Measurements from ENCODE around the gene WDR43. TPM values are rescaled to one million over a fixed set of nuclear protein-coding genes. Genes with fewer than 3 reads are reported as not detected.

The WDR43 gene
- total and polyA plus RNA-seq, 7 donors = 8.4 to 45.3 (median 24.9) TPM

GRCh38 chr2:28986429-28986828 is 92.0 kb downstream of the WDR43 start:
- Histone ChIP-seq H3K27me3 (no peaks in the 10 kb centered on the region), H3K4me3 (no peak overlapping the region), H3K4me1 (peaks cover 0 to 61% (median 48%) of the 10 kb centered on the region in 4 donors), H3K9me3 (no peaks in the 10 kb centered on the region), H3K27ac (no peak overlapping the region), H3K36me3 (no peaks in the 10 kb centered on the region)
- peak; percentile 44 for DNase-seq
- intact Hi-C loops (cut with DNase I) = no loop called here
- WGBS, 2 donors = 46 to 58% methylated on average over 4 of the region's 4 CpGs
- TF ChIP-seq POLR2A (IDR thresholded peaks at IDR 0.05) = no peak
- TF ChIP-seq CTCF (IDR thresholded peaks at IDR 0.05) = no peak
- no peak for TF ChIP-seq EP300 (IDR thresholded peaks at IDR 0.05)
- no peak for TF ChIP-seq POLR2AphosphoS5 (IDR thresholded peaks at IDR 0.05)

- intact Hi-C loops (cut with DNase I) = no loop called here
- DNase-seq = no peak
- 78 to 84% methylated on average over 5 of the region's 5 CpGs for WGBS, 2 donors
- H3K4me3 ChIP-seq = no peak overlapping the region
- peaks cover 0 to 59% (median 42%) of the 10 kb centered on the region in 4 donors for H3K4me1 ChIP-seq
- H3K27me3 ChIP-seq = no peaks in the 10 kb centered on the region
- H3K36me3 ChIP-seq = no peaks in the 10 kb centered on the region
- H3K9me3 ChIP-seq = no peaks in the 10 kb centered on the region
- no peak for TF ChIP-seq POLR2A (IDR thresholded peaks at IDR 0.05)
- TF ChIP-seq POLR2AphosphoS5 (IDR thresholded peaks at IDR 0.05) = peak in 2 of 4 donors; percentile 23 to 46
- peak overlapping the region; percentile 73 to 84 (median 80) for H3K27ac ChIP-seq
Observed at GRCh38 chr2:28989973-28990372, 95.5 kb downstream of the WDR43 start.

GRCh38 chr2:28990445-28990844 is 96.0 kb downstream of the WDR43 start:
- H3K4me3 ChIP-seq = no peak overlapping the region
- H3K36me3 ChIP-seq = no peaks in the 10 kb centered on the region
- no peak for DNase-seq
- intact Hi-C loops (cut with DNase I) = no loop called here
- H3K4me1 ChIP-seq = peaks cover 0 to 59% (median 43%) of the 10 kb centered on the region in 4 donors
- no peaks in the 10 kb centered on the region for H3K9me3 ChIP-seq
- H3K27me3 ChIP-seq = no peaks in the 10 kb centered on the region
- H3K27ac ChIP-seq = peak overlapping the region; percentile 73 to 84 (median 80)
- 83 to 84% methylated on average over 16 of the region's 16 CpGs for WGBS, 2 donors
- no peak for TF ChIP-seq CTCF (IDR thresholded peaks at IDR 0.05)
- TF ChIP-seq EP300 (IDR thresholded peaks at IDR 0.05) = no peak
- no peak for TF ChIP-seq POLR2AphosphoS5 (IDR thresholded peaks at IDR 0.05)
- no peak for TF ChIP-seq POLR2A (IDR thresholded peaks at IDR 0.05)

GRCh38 chr2:28991021-28991420 is 96.6 kb downstream of the WDR43 start:
- Histone ChIP-seq H3K4me3 (no peak overlapping the region), H3K9me3 (no peaks in the 10 kb centered on the region), H3K27me3 (no peaks in the 10 kb centered on the region), H3K4me1 (peaks cover 0 to 63% (median 45%) of the 10 kb centered on the region in 4 donors), H3K27ac (peak overlapping the region; percentile 73 to 84 (median 80)), H3K36me3 (no peaks in the 10 kb centered on the region)
- 73 to 81% methylated on average over 4 of the region's 4 CpGs for WGBS, 2 donors
- TF ChIP-seq POLR2AphosphoS5 (IDR thresholded peaks at IDR 0.05) (peak in 2 of 4 donors; percentile 23 to 34), POLR2A (IDR thresholded peaks at IDR 0.05) (no peak), EP300 (IDR thresholded peaks at IDR 0.05) (no peak)
- intact Hi-C loops (cut with DNase I) = no loop called here
- peak; percentile 90 for DNase-seq

GRCh38 chr2:28991460-28991859 is 97.0 kb downstream of the WDR43 start:
- intact Hi-C loops (cut with DNase I) = no loop called here
- H3K36me3 ChIP-seq = no peaks in the 10 kb centered on the region
- TF ChIP-seq CTCF (IDR thresholded peaks at IDR 0.05) = no peak
- no peak for TF ChIP-seq POLR2A (IDR thresholded peaks at IDR 0.05)
- no peak for TF ChIP-seq POLR2AphosphoS5 (IDR thresholded peaks at IDR 0.05)
- no peak for TF ChIP-seq EP300 (IDR thresholded peaks at IDR 0.05)
- peak overlapping the region; percentile 73 to 84 (median 80) for H3K27ac ChIP-seq
- no peak for DNase-seq
- H3K4me1 ChIP-seq = peaks cover 0 to 64% (median 49%) of the 10 kb centered on the region in 4 donors
- no peak overlapping the region for H3K4me3 ChIP-seq
- WGBS, 2 donors = 70 to 91% methylated on average over 9 of the region's 9 CpGs
- H3K27me3 ChIP-seq = no peaks in the 10 kb centered on the region
- H3K9me3 ChIP-seq = no peaks in the 10 kb centered on the region

Measured in sigmoid colon (tissue), 7 donors.